Sigmoid colon (tissue), 3 donors: ENCODE measurements around the gene PRAMEF11.

Source experiments
- POLR2A ChIP-seq, 2 donors: fragments of 450-650 bp; IDR thresholded peaks; one replicate each; pipeline ENCODE4 v1.6.1; 2016; ENCODE audit warnings: antibody characterized with exemption in 2 of 2, mild to moderate bottlenecking in 2 of 2, moderate library complexity in 2 of 2
- TF ChIP-seq, protein P1 (sequence below), 4 experiments: fragments of 450-650 bp in 3 of 4; fragments of 200-600 bp in 1 of 4; IDR thresholded peaks; one replicate each; pipeline ENCODE4 v1.5.1; 2016 to 2019; ENCODE audit warnings: antibody characterized with exemption in 4 of 4, mild to moderate bottlenecking in 3 of 4, moderate library complexity in 2 of 4

DNA sequence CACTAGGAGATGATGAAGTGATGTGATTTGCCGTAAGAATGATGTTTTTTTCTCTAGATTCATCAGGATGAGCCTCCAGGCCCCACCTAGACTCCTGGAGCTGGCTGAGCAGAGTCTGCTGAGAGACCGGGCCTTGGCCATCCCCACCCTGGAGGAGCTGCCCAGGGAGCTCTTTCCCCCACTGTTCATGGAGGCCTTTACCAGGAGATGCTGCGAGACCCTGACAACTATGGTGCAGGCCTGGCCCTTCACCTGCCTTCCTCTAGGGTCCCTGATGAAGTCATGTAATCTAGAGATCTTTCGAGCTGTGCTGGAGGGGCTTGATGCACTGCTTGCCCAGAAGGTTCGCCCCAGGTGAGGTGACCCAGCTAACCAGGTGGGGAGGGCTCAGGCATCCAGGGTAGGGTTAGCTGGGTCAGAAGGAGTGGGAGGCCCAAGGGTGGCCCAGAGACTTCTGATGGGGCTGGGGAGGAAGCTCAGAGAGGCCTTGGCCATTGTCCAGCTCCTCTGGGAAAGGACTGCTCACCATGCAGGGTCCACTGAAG, 56.3 kb downstream of the PRAMEF11 start:
- TF ChIP-seq, protein P1, sequence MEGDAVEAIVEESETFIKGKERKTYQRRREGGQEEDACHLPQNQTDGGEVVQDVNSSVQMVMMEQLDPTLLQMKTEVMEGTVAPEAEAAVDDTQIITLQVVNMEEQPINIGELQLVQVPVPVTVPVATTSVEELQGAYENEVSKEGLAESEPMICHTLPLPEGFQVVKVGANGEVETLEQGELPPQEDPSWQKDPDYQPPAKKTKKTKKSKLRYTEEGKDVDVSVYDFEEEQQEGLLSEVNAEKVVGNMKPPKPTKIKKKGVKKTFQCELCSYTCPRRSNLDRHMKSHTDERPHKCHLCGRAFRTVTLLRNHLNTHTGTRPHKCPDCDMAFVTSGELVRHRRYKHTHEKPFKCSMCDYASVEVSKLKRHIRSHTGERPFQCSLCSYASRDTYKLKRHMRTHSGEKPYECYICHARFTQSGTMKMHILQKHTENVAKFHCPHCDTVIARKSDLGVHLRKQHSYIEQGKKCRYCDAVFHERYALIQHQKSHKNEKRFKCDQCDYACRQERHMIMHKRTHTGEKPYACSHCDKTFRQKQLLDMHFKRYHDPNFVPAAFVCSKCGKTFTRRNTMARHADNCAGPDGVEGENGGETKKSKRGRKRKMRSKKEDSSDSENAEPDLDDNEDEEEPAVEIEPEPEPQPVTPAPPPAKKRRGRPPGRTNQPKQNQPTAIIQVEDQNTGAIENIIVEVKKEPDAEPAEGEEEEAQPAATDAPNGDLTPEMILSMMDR (IDR thresholded peaks at IDR 0.05), result no peak
- TF ChIP-seq POLR2A (IDR thresholded peaks at IDR 0.05), result no peak
